Stimulated activated CD4-positive, alpha-beta T cell treated with anti-CD3 and anti-CD28 coated beads, Interleukin-12 subunit alpha, Interleukin-12 subunit beta, amount 100 ng/mL, for 48 hours (primary cell): ENCODE results near the gene LCE1C.

Experiments used
- DNase-seq, 3 donors: peaks; one replicate each; pipeline ENCODE4 v3.0.0-alpha.2; 2020; ENCODE audit warnings: low read depth in 2 of 3, low spot score in 1 of 3

The LCE1C gene

DNA sequence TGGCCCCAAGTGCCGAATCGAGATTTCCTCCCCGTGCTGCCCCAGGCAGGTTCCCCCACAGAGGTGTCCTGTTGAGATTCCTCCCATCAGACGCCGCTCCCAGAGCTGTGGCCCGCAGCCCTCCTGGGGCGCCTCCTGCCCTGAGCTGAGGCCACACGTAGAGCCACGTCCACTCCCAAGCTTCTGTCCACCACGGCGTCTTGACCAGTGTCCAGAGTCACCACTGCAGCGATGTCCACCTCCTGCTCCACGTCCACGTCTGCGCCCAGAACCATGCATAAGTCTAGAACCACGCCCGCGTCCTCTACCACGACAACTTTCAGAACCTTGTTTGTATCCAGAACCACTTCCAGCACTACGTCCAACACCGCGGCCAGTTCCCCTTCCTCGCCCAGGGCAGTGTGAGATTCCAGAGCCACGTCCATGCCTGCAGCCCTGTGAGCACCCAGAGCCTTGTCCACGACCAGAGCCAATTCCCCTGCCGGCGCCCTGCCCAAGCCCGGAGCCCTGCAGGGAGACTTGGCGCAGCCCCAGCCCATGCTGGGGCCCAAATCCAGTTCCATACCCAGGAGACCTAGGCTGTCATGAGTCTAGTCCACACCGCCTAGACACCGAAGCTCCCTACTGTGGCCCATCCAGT is 45.8 kb downstream of the LCE1C start:
- DNase-seq = no peak

DNA sequence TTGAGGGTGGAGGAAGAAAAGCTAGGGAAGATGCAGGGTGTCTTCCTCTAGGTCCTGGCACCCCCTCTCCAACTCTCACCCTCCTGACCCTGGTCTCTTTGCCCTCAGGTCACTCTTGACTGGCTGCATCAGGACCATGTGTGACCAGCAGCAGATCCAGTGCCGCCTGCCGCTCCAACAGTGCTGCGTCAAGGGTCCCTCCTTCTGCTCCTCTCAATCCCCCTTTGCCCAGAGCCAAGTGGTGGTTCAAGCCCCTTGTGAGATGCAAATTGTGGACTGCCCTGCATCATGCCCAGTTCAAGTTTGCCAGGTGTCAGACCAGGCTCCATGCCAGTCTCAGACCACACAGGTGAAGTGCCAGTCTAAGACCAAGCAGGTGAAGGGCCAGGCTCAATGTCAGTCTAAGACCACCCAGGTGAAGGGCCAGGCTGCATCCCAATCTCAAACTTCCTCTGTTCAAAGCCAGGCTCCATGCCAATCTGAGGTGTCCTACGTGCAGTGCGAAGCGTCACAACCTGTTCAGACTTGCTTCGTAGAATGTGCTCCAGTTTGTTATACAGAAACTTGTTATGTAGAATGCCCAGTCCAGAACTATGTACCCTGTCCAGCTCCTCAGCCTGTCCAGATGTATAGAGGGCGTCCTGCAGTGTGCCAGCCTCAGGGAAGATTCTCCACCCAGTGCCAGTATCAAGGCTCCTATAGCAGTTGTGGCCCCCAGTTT is 46.8 kb downstream of the LCE1C start:
- no peak for DNase-seq

DNA sequence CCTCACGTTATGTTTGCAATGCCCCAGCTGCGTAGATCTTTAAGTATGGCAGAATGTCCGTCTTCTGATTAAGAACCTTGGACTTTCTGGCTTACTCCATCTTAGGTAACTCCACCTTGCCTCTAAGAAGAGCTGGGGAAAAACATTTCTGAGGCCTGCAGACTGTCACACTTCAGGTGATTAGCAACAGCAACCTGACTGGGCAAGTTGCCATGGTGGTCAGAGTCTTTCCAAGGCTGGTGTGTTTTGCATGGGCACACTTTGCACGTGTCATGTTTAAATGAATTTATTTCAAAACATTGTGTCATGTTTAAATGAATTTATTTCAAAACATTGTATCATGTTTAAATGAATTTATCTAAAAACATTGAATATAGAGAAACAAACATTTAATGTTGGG is 47.8 kb downstream of the LCE1C start:
- DNase-seq = no peak

DNA sequence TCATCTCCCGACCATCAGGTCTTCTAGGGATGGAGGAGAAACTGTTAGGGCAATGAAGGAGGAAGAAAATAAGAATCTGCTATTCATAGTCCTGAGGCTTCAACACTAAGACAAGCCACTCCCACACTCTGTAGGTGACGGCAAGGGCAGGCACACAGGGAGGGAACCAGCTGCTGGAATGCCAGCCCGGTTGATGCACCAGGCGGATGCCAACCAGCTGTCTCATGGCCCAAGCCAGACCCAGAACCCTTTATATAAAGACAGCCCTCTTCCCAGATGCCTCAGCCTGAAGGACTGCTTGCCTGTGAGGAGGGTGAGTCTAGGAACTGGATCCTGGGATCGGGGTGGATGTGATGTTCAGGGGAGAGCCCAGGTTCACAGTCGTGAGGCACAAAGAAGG is 48.7 kb downstream of the LCE1C start, which contains the start of gene KPRP:
KPRP (plus strand) TSS at position 279 of the 400 bp plus-strand sequence. CDS start 1,564 bp downstream, outside the sequence.
- no peak for DNase-seq

DNA sequence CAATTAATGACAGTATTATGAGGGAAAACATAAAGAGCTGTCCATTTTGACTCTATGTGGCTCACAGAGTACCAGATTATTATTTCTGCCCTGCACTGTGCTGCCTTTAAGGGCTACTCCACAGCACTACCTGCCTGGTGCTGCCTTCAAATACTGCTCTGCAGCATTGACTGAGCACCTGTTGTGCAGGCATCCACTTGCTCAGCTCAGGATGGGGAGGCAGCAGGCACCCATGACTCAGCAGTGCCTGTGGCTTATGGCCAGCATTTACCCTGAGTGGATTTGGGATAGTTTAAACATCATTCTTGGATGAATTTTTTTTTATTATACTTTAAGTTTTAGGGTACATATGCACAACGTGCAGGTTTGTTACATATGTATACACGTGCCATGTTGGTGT is 49.6 kb downstream of the LCE1C start:
- no peak for DNase-seq
